ENCODE data around the gene RNASEL. TPM values are rescaled to one million over a fixed set of nuclear protein-coding genes. Genes with fewer than 3 reads are reported as not detected.

Gene RNASEL
- total and polyA plus RNA-seq, 10 donors, result 5.0 to 18.1 (median 13.8) TPM

GRCh38 chr1:182608236-182608635 is 19.2 kb upstream of the RNASEL start:
- no peak for DNase-seq
- Histone ChIP-seq H3K27me3 (replicated peaks in 1 of 7) (peaks cover 0 to 31% (median 0%) of the 10 kb centered on the region in 7 donors), H3K4me3 (no peak overlapping the region), H3K27ac (peak overlapping the region in 1 of 8 donors; percentile 29), H3K4me1 (peaks cover 4 to 36% (median 21%) of the 10 kb centered on the region in 6 donors), H3K9me3 (no peaks in the 10 kb centered on the region), H3K36me3 (no peaks in the 10 kb centered on the region)
- whole genome bisulfite sequencing, 5 donors, result 47 to 93% (median 84%) methylated on average over 1 to 2 of the region's 2 CpGs
- intact Hi-C loops (cut with DNase I; ENCODE audit: low total_unique reads), result no loop called here
- TF ChIP-seq CTCF (IDR thresholded peaks at IDR 0.05 in 8 of 11, conservative IDR thresholded peaks at IDR 0.05 in 3 of 11) (no peak), POLR2AphosphoS5 (IDR thresholded peaks at IDR 0.05) (no peak), POLR2A (IDR thresholded peaks at IDR 0.05) (no peak)

- H3K9me3 ChIP-seq, result no peaks in the 10 kb centered on the region
- intact Hi-C loops (cut with DNase I; ENCODE audit: low total_unique reads), result no loop called here
- no peak for DNase-seq
- peaks cover 0 to 29% (median 0%) of the 10 kb centered on the region in 7 donors for H3K27me3 ChIP-seq (replicated peaks in 1 of 7)
- TF ChIP-seq POLR2AphosphoS5 (IDR thresholded peaks at IDR 0.05) (no peak), CTCF (IDR thresholded peaks at IDR 0.05 in 8 of 11, conservative IDR thresholded peaks at IDR 0.05 in 3 of 11) (no peak), POLR2A (IDR thresholded peaks at IDR 0.05) (no peak)
- H3K27ac ChIP-seq, result peak overlapping the region in 1 of 8 donors; percentile 26
- no peak overlapping the region for H3K4me3 ChIP-seq
- 46 to 85% (median 67%) methylated on average over 1 of the region's 1 CpG for WGBS, 5 donors
- no peaks in the 10 kb centered on the region for H3K36me3 ChIP-seq
- H3K4me1 ChIP-seq, result peaks cover 4 to 43% (median 24%) of the 10 kb centered on the region in 6 donors
Observed at GRCh38 chr1:182607566-182607965, 18.5 kb upstream of the RNASEL start.

- no peaks in the 10 kb centered on the region for H3K9me3 ChIP-seq
- 5 to 8% (median 6%) methylated on average over 36 to 44 of the region's 44 CpGs for WGBS, 5 donors
- H3K4me3 ChIP-seq, result peak within 1 kb of the TSS; percentile 45 to 79 (median 56)
- peaks cover 0 to 16% (median 0%) of the 10 kb centered on the region in 7 donors for H3K27me3 ChIP-seq (replicated peaks in 1 of 7)
- TF ChIP-seq CTCF (IDR thresholded peaks at IDR 0.05 in 8 of 11, conservative IDR thresholded peaks at IDR 0.05 in 3 of 11) (peak in 1 of 11 experiments; percentile 30), POLR2A (IDR thresholded peaks at IDR 0.05) (peak; percentile 9 to 63 (median 54)), POLR2AphosphoS5 (IDR thresholded peaks at IDR 0.05) (peak; percentile 92 to 98 (median 96))
- peak within 1 kb of the TSS in 7 of 8 donors; percentile 60 to 81 (median 76) for H3K27ac ChIP-seq
- intact Hi-C loops (cut with DNase I; ENCODE audit: low total_unique reads), result no loop called here
- peak; percentile 98 for DNase-seq
- H3K4me1 ChIP-seq, result peaks cover 4 to 73% (median 38%) of the 10 kb centered on the region in 6 donors
- H3K36me3 ChIP-seq, result peaks cover 0 to 16% (median 0%) of the 10 kb centered on the region in 6 donors
Observed at GRCh38 chr1:182604175-182605164, 15.4 kb upstream of the RNASEL start, which contains the start of gene RGS16. Gene RGS16 (minus strand): TSS chr1:182604389. CDS start chr1:182604259, 130 bp downstream.
